Lower leg skin (tissue), 3 donors: ENCODE results near the gene COPZ2.

Experiments
- CTCF ChIP-seq, 3 donors: fragments of 450-650 bp; IDR thresholded peaks; one replicate each; pipeline ENCODE4 v1.5.1; 2016; ENCODE audit warnings: antibody characterized with exemption in 3 of 3, mild to moderate bottlenecking in 3 of 3, moderate library complexity in 2 of 3
- POLR2A ChIP-seq, 2 donors: fragments of 450-650 bp; IDR thresholded peaks; one replicate each; pipeline ENCODE4 v1.6.1; 2016 to 2017; ENCODE audit warnings: antibody characterized with exemption in 2 of 2, mild to moderate bottlenecking in 1 of 2, moderate library complexity in 1 of 2

- TF ChIP-seq POLR2A (IDR thresholded peaks at IDR 0.05) (no peak), CTCF (IDR thresholded peaks at IDR 0.05) (peak in 1 of 3 donors; percentile 66)
Measured at GRCh38 chr17:48026502-48027321, 10.9 kb downstream of the COPZ2 start.
